ENCODE data around the gene MYCL.

MYCL gene

GRCh38 chr1:39865762-39866161 is 36.0 kb downstream of the MYCL start:
- no peak for TF ChIP-seq CREB5 (CRISPR knock-in tag; IDR thresholded peaks at IDR 0.05; ENCODE audit: low read depth)
- ATAC-seq, result no peak

- TF ChIP-seq CREB5 (CRISPR knock-in tag; IDR thresholded peaks at IDR 0.05; ENCODE audit: low read depth) (no peak), TOX (CRISPR knock-in tag; IDR thresholded peaks at IDR 0.05; ENCODE audit: borderline replicate concordance) (no peak), GLIS3 (CRISPR knock-in tag; IDR thresholded peaks at IDR 0.05) (no peak)
- ATAC-seq, result no peak
Observed at GRCh38 chr1:39863177-39863576, 38.5 kb downstream of the MYCL start.

GRCh38 chr1:39861003-39861402 is 40.7 kb downstream of the MYCL start:
- TF ChIP-seq CSDC2 (CRISPR knock-in tag; IDR thresholded peaks at IDR 0.05) (no peak), ZNF70 (CRISPR knock-in tag; IDR thresholded peaks at IDR 0.05) (no peak), RARB (CRISPR knock-in tag; IDR thresholded peaks at IDR 0.05) (no peak), BACH2 (CRISPR knock-in tag; IDR thresholded peaks at IDR 0.05; ENCODE audit: borderline replicate concordance) (no peak), CREB5 (CRISPR knock-in tag; IDR thresholded peaks at IDR 0.05; ENCODE audit: low read depth) (no peak), TOX (CRISPR knock-in tag; IDR thresholded peaks at IDR 0.05; ENCODE audit: borderline replicate concordance) (no peak), SNAI2 (CRISPR knock-in tag; IDR thresholded peaks at IDR 0.05) (no peak), ZFP3 (CRISPR knock-in tag; IDR thresholded peaks at IDR 0.05) (no peak), TCF4 (CRISPR knock-in tag; IDR thresholded peaks at IDR 0.05; ENCODE audit: borderline replicate concordance) (no peak), ZNF8 (CRISPR knock-in tag; IDR thresholded peaks at IDR 0.05) (no peak), ESRRG (CRISPR knock-in tag; IDR thresholded peaks at IDR 0.05) (no peak), ZFP30 (CRISPR knock-in tag; IDR thresholded peaks at IDR 0.05) (no peak), ISL1 (CRISPR knock-in tag; IDR thresholded peaks at IDR 0.05) (no peak)
- TF ChIP-seq, protein P1, sequence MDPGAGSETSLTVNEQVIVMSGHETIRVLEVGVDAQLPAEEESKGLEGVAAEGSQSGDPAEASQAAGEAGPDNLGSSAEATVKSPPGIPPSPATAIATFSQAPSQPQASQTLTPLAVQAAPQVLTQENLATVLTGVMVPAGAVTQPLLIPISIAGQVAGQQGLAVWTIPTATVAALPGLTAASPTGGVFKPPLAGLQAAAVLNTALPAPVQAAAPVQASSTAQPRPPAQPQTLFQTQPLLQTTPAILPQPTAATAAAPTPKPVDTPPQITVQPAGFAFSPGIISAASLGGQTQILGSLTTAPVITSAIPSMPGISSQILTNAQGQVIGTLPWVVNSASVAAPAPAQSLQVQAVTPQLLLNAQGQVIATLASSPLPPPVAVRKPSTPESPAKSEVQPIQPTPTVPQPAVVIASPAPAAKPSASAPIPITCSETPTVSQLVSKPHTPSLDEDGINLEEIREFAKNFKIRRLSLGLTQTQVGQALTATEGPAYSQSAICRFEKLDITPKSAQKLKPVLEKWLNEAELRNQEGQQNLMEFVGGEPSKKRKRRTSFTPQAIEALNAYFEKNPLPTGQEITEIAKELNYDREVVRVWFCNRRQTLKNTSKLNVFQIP (CRISPR knock-in tag; IDR thresholded peaks at IDR 0.05; ENCODE audit: borderline replicate concordance, low read depth), result no peak
- TF ChIP-seq, protein P2, sequence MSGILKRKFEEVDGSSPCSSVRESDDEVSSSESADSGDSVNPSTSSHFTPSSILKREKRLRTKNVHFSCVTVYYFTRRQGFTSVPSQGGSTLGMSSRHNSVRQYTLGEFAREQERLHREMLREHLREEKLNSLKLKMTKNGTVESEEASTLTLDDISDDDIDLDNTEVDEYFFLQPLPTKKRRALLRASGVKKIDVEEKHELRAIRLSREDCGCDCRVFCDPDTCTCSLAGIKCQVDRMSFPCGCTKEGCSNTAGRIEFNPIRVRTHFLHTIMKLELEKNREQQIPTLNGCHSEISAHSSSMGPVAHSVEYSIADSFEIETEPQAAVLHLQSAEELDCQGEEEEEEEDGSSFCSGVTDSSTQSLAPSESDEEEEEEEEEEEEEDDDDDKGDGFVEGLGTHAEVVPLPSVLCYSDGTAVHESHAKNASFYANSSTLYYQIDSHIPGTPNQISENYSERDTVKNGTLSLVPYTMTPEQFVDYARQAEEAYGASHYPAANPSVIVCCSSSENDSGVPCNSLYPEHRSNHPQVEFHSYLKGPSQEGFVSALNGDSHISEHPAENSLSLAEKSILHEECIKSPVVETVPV (CRISPR knock-in tag; IDR thresholded peaks at IDR 0.05), result no peak
- ATAC-seq, result no peak

- ATAC-seq, result no peak
- TF ChIP-seq, protein P2 (CRISPR knock-in tag; IDR thresholded peaks at IDR 0.05), result no peak
- no peak for TF ChIP-seq SNAI2 (CRISPR knock-in tag; IDR thresholded peaks at IDR 0.05)
- TF ChIP-seq, protein P3, sequence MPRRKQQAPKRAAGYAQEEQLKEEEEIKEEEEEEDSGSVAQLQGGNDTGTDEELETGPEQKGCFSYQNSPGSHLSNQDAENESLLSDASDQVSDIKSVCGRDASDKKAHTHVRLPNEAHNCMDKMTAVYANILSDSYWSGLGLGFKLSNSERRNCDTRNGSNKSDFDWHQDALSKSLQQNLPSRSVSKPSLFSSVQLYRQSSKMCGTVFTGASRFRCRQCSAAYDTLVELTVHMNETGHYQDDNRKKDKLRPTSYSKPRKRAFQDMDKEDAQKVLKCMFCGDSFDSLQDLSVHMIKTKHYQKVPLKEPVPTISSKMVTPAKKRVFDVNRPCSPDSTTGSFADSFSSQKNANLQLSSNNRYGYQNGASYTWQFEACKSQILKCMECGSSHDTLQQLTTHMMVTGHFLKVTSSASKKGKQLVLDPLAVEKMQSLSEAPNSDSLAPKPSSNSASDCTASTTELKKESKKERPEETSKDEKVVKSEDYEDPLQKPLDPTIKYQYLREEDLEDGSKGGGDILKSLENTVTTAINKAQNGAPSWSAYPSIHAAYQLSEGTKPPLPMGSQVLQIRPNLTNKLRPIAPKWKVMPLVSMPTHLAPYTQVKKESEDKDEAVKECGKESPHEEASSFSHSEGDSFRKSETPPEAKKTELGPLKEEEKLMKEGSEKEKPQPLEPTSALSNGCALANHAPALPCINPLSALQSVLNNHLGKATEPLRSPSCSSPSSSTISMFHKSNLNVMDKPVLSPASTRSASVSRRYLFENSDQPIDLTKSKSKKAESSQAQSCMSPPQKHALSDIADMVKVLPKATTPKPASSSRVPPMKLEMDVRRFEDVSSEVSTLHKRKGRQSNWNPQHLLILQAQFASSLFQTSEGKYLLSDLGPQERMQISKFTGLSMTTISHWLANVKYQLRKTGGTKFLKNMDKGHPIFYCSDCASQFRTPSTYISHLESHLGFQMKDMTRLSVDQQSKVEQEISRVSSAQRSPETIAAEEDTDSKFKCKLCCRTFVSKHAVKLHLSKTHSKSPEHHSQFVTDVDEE (CRISPR knock-in tag; IDR thresholded peaks at IDR 0.05), result no peak
- TF ChIP-seq GLIS3 (CRISPR knock-in tag; IDR thresholded peaks at IDR 0.05), result no peak
- no peak for TF ChIP-seq ESRRG (CRISPR knock-in tag; IDR thresholded peaks at IDR 0.05)
- TF ChIP-seq TCF4 (CRISPR knock-in tag; IDR thresholded peaks at IDR 0.05; ENCODE audit: borderline replicate concordance), result no peak
- TF ChIP-seq, protein P1 (CRISPR knock-in tag; IDR thresholded peaks at IDR 0.05; ENCODE audit: borderline replicate concordance, low read depth), result no peak
- TF ChIP-seq ZNF70 (CRISPR knock-in tag; IDR thresholded peaks at IDR 0.05), result no peak
- TF ChIP-seq PATZ1 (CRISPR knock-in tag; IDR thresholded peaks at IDR 0.05; ENCODE audit: borderline replicate concordance), result no peak
Observed at GRCh38 chr1:39859859-39860812, 41.6 kb downstream of the MYCL start.

Measured in SK-N-SH treated with all-trans-retinoic acid at 6 μM for 48 hours (cell line).